Left ventricle myocardium inferior (tissue), 1 donor: ENCODE data around the gene ATXN7. TPM values are rescaled to one million over a fixed set of nuclear protein-coding genes. Genes with fewer than 3 reads are reported as not detected.

ENCODE experiments used
- DNase-seq: peaks from one replicate; pipeline ENCODE4 v3.0.0-alpha.2; 2020
- H3K27ac ChIP-seq: fragments of 200-600 bp; replicated peaks from 2 replicates; pipeline ENCODE4 v1.8.0; 2021
- H3K27me3 ChIP-seq: fragments of 200-600 bp; 2 replicates; pipeline ENCODE4 v1.8.0; 2021; ENCODE audit warnings: low read depth
- H3K36me3 ChIP-seq: fragments of 200-600 bp; 2 replicates; pipeline ENCODE4 v1.8.0; 2021
- H3K4me1 ChIP-seq: fragments of 200-600 bp; 2 replicates; pipeline ENCODE4 v1.8.0; 2021
- H3K4me3 ChIP-seq: fragments of 200-600 bp; 2 replicates; pipeline ENCODE4 v1.8.0; 2021; ENCODE audit warnings: mild to moderate bottlenecking, moderate library complexity
- H3K9me3 ChIP-seq: fragments of 200-600 bp; replicated peaks from 2 replicates; pipeline ENCODE4 v1.8.0; 2021
- CTCF ChIP-seq: fragments of 200-600 bp; IDR thresholded peaks from 2 replicates; pipeline ENCODE4 v1.8.0; 2021; ENCODE audit warnings: antibody characterized with exemption, mild to moderate bottlenecking, borderline replicate concordance
- intact Hi-C: fragments of 100-400 bp; cut with micrococcal nuclease; formaldehyde crosslinking; loops from one replicate; pipeline ENCODE4 v1.11.0; 2022
- total RNA-seq: library from RNA; stranded (reverse); fragmentation: NEBNext Ultra II Directional; extraction: Animal tissue kit (Norgen Biotek cat#: 25700); gene quantifications from one replicate; pipeline ENCODE4 v1.2.1, GENCODE V29; 2021
- donor health status: DM: no; HTN: yes; CAD: no; lungs with severe emphysema.

ATXN7 gene
- total RNA-seq, 1 donor from 2014 or later = 12.1 TPM

- H3K27me3 ChIP-seq = no peaks in the 10 kb centered on the region
- H3K4me3 ChIP-seq = no peak overlapping the region
- no peak for DNase-seq
- no peaks in the 10 kb centered on the region for H3K9me3 ChIP-seq
- peak overlapping the region; percentile 28 for H3K27ac ChIP-seq
- no peaks in the 10 kb centered on the region for H3K36me3 ChIP-seq
- H3K4me1 ChIP-seq = peaks cover 69% of the 10 kb centered on the region
- intact Hi-C loops = no loop called here
- no peak for TF ChIP-seq CTCF
Measured at GRCh38 chr3:63932509-63933212, 69.0 kb downstream of the ATXN7 start.

- Histone ChIP-seq H3K9me3 (no peaks in the 10 kb centered on the region), H3K4me3 (no peak overlapping the region), H3K4me1 (peaks cover 70% of the 10 kb centered on the region), H3K36me3 (no peaks in the 10 kb centered on the region), H3K27me3 (no peaks in the 10 kb centered on the region), H3K27ac (peak overlapping the region; percentile 28)
- DNase-seq = no peak
- intact Hi-C loops = no loop called here
- TF ChIP-seq CTCF = no peak
Measured at GRCh38 chr3:63933459-63933858, 69.8 kb downstream of the ATXN7 start.

- intact Hi-C loops = no loop called here
- no peak for DNase-seq
- no peak for TF ChIP-seq CTCF
- Histone ChIP-seq H3K27me3 (no peaks in the 10 kb centered on the region), H3K9me3 (no peaks in the 10 kb centered on the region), H3K36me3 (no peaks in the 10 kb centered on the region), H3K27ac (no peak overlapping the region), H3K4me1 (peaks cover 77% of the 10 kb centered on the region), H3K4me3 (no peak overlapping the region)
Measured at GRCh38 chr3:63934041-63934866, 70.6 kb downstream of the ATXN7 start.

GRCh38 chr3:63936925-63937324 lies 73.3 kb downstream of the ATXN7 start:
- intact Hi-C loops = no loop called here
- H3K4me1 ChIP-seq = peaks cover 60% of the 10 kb centered on the region

More at GRCh38 chr3:63936925-63937324, 73.3 kb downstream of the ATXN7 start:
- Histone ChIP-seq H3K27me3 (no peaks in the 10 kb centered on the region), H3K4me3 (no peak overlapping the region), H3K27ac (no peak overlapping the region), H3K36me3 (no peaks in the 10 kb centered on the region), H3K9me3 (no peaks in the 10 kb centered on the region)
- DNase-seq = no peak
- TF ChIP-seq CTCF = no peak
